HG03378 (cell line): ENCODE results near the gene TTC34.

Source experiments
- ATAC-seq: cut with Tn5 transposase; IDR thresholded peaks from one replicate; pipeline ENCODE4 v1.9.1; 2021; ENCODE audit warnings: mild to moderate bottlenecking, moderate library complexity; ENCODE audit not compliant: unreplicated experiment

The TTC34 gene

DNA sequence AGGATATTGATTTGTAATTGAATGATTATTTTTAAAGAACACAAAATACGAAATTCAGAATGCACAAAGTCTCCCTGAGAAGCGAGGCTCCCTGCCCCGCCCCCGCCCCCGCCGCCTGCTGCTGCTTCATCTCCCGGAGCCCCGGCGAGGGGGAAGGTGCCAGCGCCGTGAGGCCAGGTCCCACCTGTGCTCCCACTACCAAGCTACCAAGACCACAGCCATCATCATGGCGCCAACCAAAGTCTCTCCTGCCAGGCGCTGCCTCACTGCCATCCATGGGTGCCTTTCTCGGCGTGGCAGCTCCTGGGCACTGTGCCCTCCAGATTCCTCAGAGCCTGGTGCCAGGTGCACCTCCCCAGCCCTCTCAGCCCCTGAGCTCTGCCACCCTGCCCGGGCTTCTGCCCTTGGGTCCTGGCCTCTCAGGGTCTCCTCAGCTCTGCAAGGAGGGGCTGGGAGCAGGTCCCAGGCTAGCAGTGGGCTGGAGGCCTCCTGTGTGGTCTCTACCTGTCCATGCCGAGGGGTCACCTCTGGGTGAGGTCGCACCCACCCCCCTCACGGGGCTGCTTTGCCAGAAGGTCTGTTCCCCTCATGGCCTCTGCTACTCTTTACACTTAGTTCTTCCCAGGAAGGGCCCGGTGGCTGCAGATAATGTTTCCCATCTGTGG lies 29.4 kb upstream of the TTC34 start:
- no peak for ATAC-seq

DNA sequence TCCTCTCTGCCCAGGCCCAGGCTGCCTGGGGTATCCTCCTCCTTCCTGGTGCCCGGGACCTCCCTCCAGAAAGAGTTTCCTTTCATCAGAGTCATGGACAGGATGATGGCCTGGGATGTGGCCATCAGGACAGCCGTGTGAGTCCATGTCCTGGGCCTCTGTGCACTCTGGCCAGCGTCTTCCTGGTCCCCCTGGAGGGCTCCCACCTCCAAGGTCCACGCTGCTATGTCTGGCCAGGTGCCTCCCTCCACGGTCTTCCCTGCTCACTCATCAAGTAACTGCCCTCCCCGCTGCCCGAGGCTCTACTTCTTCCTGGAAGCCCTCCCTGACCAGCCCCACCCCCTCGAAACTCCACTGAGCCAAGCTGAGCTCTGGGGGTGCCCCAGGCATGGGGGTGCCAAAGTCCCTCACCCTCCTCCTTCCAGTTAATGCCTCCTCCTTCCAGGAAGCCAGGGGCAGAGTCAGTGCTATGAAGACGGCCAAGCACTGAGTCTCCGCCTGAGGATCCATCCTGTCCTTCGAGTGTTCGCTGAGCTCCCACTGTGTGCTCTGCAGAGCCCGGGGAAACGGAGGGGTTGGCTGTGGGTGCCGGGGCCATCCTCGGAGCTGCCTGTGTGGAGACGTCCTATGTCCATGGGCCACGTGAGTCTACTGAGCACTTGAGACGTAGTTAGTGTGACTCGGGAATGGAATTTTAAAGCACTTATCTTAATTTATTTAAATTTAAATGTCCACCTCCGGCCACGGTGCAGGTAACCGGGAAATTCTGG lies 28.5 kb upstream of the TTC34 start:
- ATAC-seq = no peak

DNA sequence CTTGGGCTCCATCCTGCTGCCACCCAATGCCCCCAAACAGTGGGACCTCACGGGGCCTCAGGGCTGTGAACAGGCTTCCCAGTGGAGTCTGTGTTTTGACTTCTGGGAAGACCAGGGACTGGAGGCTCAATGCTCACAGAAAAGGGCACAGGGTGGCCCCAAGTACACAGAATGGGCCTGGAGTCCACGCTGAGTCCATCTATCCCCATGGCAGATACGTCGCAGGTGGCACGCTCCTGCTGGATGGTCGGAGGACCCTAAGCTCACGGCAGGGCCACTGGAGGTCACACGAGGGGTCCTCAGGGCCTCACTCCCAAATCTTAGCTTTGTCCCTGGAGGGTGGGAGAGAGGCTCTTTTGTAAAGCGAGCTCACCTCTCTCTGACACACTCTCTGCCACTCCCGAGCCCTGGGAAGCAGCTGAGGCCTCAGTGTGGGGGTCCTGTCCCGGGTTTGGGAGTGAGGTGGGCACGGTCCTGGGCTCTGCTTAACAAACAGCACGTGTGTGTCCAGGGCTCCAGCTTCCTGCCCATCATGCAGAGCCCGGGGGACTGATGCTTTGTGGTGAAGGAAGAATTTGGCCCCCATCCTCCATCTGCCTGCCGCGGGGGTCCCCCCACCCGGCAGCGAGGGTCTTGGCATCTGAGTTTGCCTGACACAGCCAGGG lies 27.2 kb upstream of the TTC34 start:
- ATAC-seq = no peak

DNA sequence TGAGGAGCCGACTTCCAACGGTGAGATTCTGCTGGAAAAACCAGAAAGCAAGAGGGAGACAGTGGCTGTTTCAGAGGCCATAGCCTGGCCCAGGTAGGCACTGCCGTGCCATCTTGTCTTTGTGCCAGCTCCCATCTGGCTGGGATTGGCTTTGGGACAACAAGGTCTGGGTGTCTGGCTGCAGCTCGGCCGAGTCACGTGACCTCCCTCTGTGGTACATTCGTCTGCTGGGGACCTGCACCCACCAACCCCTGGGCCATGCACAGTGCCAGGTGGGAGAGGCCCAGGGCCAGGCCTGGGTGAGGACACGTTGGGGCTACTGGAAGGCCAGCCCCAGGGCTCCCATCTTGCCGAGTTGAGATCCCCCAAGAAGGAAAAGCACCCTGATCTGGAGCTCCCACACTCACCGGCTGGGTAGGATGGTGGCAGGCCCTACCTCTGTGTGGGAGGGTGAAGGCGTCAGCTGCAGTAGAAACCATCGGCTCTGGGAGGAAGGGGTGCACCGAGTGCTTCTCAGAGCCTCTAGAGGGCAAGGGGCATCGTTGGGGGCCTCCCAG lies 25.3 kb upstream of the TTC34 start:
- ATAC-seq = no peak

DNA sequence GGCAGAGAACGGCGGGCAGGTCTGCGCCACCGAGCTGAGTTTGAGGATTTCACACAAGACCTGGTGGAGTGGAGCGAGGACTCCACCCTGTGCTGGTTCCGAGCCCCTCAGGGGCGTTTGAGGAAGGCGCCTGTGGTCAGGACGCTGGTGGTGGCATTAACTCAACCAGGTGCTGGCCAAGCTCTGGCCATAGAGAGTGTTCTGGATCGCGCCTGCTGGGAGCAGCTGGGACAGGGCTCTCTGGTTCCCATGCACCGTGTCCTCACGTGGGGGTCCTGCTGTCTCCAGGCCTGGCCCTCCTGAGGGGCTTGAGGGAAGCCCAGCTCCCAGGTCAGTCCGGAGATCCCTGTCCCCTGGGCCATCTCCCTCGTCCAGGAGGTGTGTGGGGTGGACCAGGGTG lies 24.8 kb upstream of the TTC34 start:
- ATAC-seq = no peak

DNA sequence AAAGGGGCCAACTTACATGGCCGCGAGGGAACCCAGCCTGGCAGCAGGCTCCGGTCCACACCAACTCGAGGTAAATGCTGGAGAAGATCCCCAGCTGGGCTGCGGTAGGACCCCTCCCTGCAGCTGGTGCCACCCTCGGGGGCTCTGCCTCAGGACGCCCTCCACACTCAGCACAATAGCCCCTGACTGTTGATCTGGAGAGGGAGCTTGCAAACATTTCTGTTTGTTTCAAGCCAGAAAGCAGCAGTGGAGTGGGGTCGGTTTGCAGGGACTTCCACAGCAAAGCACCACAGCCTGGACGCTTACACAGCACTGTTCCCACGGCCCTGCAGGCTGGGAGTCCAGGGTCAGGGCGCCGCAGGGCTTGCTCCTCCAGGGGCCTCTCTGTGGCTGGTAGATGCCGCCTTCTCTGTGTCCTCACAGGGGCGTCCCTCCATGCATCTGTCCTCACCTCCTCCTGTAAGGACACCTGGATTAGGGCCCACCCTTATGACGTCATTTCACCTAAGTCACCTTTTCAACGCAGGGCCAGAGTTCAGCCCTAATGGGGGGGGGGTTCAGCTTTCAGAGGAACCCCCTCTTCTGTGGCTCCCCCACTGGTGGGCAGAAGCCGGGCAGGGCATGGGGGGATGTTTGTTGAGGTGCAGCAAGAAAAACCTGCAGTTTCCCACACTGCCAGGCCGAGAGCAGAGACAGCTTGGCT lies 24.1 kb upstream of the TTC34 start:
- ATAC-seq = no peak

DNA sequence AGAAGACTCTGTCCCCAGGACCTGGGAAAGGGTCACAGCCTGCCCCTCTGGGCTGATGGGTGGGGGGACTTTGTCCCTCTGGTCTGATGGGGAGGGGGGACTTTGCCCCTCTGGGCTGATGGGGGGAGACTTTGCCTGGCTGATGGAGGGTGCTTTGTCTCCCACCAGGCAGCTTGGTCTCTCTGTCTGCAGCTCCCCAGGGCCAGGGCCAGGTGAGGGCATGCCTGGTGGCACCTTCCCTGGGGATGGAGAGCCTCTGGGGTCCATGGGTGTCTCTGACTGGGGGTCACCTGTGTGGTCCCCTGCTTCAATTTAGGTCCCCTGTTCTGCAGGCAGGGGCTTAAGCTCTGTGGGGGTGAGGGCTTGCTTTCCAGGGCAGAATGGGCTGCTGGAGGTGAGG lies 23.5 kb upstream of the TTC34 start:
- no peak for ATAC-seq

DNA sequence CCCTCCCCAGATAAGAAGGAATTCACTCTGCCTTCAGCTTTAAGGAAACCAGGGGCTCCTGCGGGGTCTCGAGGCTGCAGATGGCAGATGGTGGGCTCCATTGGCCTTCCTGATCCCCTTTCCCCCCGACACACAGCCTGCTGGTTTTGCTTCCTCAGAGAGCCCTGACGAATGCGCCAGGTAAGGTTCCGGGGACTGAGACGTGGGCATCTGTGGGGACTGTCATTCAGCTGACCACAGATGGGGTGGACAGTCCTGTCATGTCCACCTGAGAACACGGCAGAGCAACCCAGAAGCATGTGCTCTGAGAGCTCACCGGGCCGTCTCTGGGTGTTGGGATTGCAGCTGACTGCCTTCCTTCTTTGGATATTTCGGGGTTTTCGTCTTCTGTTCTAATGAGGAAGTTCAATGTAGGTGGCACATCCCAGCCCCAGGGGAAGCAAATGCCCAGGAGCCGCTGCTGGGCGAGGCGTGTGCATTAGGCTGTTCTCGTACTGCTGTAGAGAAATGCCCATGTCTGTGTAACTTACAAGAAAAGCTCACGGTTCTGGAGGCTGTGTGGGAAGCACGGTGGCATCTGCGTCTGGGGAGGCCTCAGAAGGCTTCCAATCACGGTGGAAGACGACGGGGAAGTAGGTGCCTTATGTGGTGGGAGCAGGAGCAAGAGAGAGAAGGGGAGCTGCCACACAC lies 22.6 kb upstream of the TTC34 start:
- no peak for ATAC-seq

DNA sequence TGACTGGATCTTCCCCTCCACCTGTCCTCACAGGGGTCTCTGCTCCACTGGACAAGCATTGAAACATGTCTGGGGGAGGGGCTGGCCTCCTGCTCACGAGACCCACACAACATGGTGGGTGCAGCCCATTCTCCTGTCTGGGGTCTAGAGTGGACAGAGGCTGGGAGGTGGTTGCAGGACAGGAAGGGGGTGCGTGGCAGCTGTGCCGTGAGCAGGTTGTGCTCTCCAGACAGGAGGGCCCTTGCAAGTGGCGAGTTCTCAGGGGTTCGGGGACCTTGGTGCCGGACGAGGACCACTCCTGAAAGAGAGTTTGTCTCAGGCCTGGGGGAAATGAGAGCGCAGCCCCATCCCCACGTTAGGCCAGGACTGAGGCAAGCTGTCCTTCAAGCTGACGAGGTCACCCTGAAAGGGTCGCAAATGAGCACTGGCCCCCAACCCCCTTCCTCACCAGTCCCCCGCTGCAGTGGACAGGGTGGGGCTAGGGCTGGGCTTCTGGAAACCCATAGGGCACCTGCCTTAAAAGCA lies 21.2 kb upstream of the TTC34 start:
- ATAC-seq = no peak

DNA sequence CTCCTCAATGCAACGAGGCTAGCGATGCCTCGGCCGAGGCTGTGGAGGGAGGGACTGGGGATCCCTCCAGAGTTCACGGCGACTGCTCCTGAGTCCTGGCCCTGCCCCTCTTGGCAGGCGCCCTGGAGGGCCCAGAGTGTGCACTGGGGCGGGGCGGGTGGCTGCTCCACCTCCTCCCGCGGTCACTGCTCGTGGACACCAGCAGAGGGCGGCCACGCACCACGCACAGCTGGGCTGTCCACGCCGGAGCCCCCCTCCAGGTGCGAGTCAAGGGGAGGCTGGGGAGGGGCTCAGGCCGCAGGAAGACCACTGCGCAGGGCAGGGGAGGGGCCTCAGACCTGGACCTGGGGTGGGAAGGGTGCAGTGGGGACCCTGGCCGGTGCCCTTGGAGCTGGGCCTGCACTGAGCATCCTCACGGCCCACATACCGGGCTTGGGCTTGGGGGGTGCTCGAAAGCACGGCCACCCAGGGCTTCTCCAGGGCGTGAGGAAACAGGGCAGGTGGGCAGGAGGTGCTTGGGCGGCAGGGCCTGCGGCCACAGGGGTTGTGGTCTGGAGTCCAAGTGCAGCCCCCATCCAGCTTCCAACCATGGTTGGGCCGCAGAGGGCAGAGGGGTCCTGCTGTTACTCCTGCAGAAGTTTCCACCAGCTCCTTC lies 20.6 kb upstream of the TTC34 start:
- no peak for ATAC-seq

DNA sequence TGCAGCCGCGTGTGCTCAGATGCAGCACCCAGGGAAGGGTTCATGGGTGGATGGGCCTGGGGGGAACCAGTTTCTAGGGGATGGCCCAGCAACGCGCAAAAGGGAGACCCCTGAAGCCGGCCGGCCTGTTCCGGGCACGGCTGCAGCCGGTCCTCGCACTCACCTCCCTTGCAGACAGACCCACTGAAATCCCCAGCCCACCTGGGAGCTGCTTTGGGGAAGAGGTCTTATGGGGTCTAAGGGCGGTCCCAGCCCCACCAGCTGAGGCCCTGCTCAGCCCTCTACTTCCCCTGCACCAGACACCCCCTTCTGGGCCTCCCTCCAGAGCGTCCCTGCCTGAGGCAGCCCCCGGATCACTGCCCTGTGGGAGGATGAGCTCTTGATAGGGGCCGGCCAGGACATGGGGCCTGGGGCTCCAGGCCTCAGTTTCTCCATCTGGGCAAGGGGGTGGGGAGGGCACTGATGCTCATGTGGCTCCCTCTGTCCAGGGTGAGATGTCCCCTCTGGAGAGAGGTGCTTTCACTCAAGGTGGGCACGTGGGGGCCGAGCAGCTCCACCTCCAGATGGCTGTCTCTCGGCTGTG lies 20.0 kb upstream of the TTC34 start:
- no peak for ATAC-seq

DNA sequence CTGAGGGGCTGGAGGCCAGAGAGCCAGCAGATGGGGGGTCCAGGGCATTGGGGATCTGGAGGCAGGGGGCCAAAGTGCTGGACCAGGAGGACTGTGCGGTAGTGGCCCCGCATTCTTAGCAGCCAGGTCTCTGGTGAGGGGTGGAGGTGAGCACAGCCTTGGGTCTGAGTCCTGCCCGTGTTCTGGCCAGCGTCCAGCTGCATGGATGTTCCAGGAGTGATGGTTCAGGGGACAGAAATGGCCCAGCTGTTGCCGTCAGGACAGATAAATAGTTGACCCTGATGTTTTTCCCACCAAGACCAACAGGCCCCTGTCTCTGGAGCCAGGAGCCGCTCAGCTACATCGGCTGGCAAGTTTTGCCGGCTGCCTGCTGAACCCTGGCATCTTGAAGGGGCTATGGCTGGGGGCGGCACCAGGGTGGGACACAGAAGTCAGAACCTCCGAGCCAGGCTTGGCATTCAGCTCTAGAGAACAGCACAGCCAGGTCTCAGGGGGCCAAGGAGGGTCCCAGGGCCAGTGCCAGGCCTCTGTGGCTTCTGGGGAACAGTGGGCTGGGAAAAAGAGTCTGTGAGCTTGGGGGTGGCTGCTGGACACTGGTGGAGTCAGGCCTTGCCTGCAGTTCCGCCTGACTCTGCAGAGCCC lies 19.4 kb upstream of the TTC34 start:
- no peak for ATAC-seq

DNA sequence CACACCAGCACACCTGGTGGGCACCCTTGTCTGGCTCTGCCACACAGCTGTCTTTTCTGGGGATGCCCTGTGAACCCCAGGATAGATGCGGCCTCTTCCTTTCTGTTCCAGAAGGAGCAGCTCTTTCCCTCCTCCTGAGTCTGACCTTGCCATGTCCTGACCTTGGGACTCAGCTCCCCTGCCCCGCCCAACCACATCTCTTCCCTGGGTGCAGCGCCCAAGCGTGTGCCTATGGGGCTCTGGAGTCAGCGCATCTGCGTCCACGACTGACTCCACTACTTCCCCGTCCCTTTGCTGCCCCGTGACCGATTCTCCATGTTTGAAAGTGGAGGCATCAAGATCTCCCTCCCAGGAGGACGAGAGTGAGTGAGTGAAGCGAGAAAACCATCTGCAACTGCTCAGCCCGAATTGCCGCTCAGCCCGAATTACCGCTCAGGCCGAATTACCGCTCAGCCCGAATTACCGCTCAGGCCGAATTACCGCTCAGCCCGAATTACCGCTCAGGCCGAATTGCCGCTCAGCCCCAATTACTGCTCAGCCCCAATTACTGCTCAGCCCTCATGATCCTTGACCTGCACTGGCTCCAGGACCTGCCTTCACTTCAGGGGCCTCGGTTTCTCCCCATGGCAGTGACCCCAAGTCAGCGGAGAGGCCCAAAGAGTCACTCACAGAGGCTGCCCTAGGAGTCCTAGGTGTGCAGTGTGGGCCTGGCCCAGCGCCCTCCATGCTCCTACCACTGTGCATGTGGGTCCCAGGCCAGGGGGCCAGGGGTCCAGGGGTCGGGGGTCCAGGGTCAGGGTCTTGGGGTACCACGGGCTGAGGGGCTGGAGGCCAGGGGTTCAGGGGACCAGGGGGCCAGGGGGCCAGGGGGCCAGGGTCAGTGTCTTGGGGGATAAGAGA lies 18.6 kb upstream of the TTC34 start:
- no peak for ATAC-seq

DNA sequence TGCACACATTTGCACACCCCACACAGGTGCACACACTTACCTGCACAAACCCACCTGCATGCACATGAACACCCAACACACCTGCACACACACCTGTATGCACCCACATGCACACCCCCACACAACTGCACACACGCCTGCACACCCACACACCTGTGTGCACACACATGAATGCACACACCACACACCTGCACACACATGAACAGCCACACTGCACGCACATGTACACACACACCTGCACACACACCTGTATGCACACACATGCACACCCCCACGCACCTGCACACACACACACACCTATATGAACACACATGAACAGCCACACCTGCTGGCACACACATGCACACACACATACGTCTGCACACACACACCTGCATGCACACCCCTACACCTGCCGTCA lies 17.9 kb upstream of the TTC34 start:
- ATAC-seq = no peak

DNA sequence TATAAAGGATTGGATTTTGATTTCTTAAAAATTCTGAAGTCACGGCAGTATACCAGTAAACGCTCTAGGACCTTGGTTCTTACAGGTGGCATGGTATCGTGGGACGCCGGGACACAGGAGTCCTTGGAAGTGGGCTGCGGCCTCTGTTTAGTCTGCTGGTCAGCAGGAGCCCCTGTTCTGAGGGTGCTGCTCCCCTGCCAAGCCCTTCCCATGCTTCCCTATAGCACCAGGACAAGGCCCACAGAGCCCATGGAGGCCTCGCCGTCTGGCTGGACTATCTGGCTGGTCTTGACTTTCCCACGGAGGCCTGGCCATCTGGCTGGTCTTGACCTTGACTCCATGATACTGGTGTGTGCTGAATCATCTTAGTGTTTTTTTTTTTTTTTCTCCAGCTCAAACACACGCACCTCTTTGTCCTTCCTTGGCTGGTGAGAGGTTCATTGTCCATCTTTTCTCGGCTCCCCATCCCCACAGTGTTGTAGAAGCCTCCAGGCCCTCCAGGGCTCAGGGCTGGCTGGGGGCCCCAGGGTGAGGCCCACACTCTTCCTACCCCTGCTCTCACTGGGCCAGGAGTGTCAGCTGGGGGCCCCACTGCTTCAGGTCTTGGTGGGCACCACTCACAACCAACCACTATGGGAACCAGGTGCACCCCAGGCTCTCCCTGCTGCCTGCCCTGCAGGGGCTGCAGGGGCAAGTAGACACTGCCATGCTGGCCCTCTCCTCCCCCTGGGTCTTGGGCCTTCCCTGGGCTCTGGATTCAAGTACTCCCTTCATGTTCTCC lies 16.5 kb upstream of the TTC34 start:
- ATAC-seq = no peak

DNA sequence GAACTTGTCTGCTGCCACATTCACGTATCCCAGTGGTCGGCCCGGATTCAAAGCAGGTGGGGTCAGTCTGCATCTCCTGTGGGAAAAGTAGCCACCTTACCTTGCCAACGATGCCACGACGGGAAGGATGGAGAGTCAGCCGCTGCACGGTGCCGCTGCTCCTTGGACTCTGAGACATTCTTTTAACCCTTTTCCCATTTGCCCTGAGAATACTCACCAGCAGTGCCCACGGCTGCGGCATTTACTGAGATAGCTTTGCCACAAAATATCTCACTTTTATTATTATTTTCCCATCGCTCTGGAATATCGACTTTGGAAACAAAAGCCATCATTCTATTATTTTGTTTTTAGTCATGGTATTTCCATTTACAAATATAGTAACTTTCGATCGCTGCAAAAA lies 15.3 kb upstream of the TTC34 start:
- ATAC-seq = no peak

DNA sequence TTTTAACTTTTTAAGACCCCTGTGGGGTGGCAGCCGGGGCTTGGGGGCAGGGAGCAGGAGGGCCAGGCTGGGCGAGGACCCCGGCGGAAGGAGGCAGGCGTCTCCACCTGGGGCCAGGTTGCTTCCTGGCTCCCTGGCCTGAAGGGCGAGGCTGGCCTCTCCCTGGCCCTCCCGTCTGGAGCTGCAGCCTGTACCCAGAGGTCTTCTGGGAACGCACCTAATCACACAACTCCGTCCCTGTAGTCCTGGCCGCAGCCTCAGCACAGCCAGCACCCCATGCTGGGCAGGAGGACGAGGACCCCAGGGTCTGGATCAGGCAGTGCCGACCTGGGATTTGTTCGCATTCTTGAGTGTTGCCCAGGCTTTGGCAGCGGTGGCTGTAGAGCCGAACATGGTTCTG lies 14.1 kb upstream of the TTC34 start:
- no peak for ATAC-seq
